HG03045 (cell line): ENCODE results near the gene LEP.
"Not testable (repeated sequence)": the region's sequence is repeated elsewhere in the genome, so short reads cannot be mapped to it uniquely, and the experiment has no call there.

Experiments used
- ATAC-seq: cut with Tn5 transposase; IDR thresholded peaks from one replicate; pipeline ENCODE4 v1.9.1; 2021; ENCODE audit warnings: mild to moderate bottlenecking, moderate library complexity; ENCODE audit not compliant: unreplicated experiment

Gene LEP

GRCh38 chr7:128210590-128211570, 30.2 kb upstream of the LEP start:
- no peak for ATAC-seq

GRCh38 chr7:128211626-128212025, 29.5 kb upstream of the LEP start:
- ATAC-seq: no peak

GRCh38 chr7:128214463-128214862, 26.6 kb upstream of the LEP start:
- no peak for ATAC-seq

GRCh38 chr7:128215281-128215680, 25.8 kb upstream of the LEP start:
- no peak for ATAC-seq

- ATAC-seq: no peak
Measured at GRCh38 chr7:128215739-128216138, 25.3 kb upstream of the LEP start.

- no peak for ATAC-seq
Measured at GRCh38 chr7:128217030-128217805, 23.9 kb upstream of the LEP start.

- no peak for ATAC-seq
Measured at GRCh38 chr7:128217967-128218652, 23.0 kb upstream of the LEP start.

- no peak for ATAC-seq
Measured at GRCh38 chr7:128219636-128220035, 21.4 kb upstream of the LEP start.

GRCh38 chr7:128221929-128222403, 19.1 kb upstream of the LEP start:
- ATAC-seq: no peak

- no peak for ATAC-seq
Measured at GRCh38 chr7:128226132-128226980, 14.7 kb upstream of the LEP start.

GRCh38 chr7:128227271-128227670, 13.8 kb upstream of the LEP start:
- ATAC-seq: no peak

GRCh38 chr7:128231021-128231420, 10.1 kb upstream of the LEP start:
- no peak for ATAC-seq

- ATAC-seq: no peak
Measured at GRCh38 chr7:128231677-128232076, 9.4 kb upstream of the LEP start.

- no peak for ATAC-seq
Measured at GRCh38 chr7:128233471-128233870, 7.6 kb upstream of the LEP start.

- no peak for ATAC-seq
Measured at GRCh38 chr7:128234476-128235026, 6.5 kb upstream of the LEP start.

- ATAC-seq: no peak
Measured at GRCh38 chr7:128235471-128235870, 5.6 kb upstream of the LEP start.

GRCh38 chr7:128236924-128237586, 4.0 kb upstream of the LEP start:
- no peak for ATAC-seq

GRCh38 chr7:128239146-128239545, 1.9 kb upstream of the LEP start:
- not testable (repeated sequence) for ATAC-seq

GRCh38 chr7:128242661-128243060, 1.6 kb downstream of the LEP start:
- ATAC-seq: no peak
